Measurements from ENCODE around the gene SRP19.

DNA sequence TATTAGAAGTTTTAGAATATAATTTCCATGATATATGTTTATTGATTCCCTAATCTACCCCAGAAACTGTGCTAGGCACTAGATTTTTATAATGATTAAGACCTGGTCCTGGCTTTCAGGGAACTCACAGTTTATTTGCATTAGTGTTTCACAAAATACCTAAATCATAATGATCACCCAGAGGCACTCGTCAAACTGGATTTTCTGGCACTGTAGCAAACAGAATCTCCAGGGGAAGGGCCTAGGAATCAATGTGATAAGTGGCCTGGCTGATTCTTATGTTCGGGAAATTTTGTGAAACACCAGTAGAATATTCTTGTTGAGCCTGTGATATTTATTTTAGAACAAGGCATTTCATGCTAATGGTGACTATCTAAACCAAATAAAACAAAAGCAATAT, 37.4 kb upstream of the SRP19 start:
- no peak for TF ChIP-seq CTCF (conservative IDR thresholded peaks at IDR 0.05)
- TF ChIP-seq ZFX (IDR thresholded peaks at IDR 0.05): no peak
